CD8-positive, alpha-beta memory T cell (primary cell): Measurements from ENCODE around the gene CHCHD2. TPM values are rescaled to one million over a fixed set of nuclear protein-coding genes. Genes with fewer than 3 reads are reported as not detected.
A peak's percentile ranks its signal among the peaks of the same experiment; 100 is the strongest.
"Not testable (repeated sequence)": the region's sequence is repeated elsewhere in the genome, so short reads cannot be mapped to it uniquely, and the experiment has no call there.

ENCODE experiments used
- CTCF ChIA-PET: fragments of 350-600 bp; sonication (Branson Sonifier 250); formaldehyde crosslinking; loops from one replicate; lab custom pipeline; 2021; ENCODE audit warnings: antibody characterized with exemption; lab: Charles Lee
- POLR2A ChIA-PET: fragments of 350-600 bp; sonication (Branson Sonifier 250); formaldehyde crosslinking; loops from one replicate; lab custom pipeline; 2021; ENCODE audit warnings: antibody characterized with exemption; lab: Charles Lee
- DNase-seq, 5 donors: peaks; one replicate each; pipeline versions ENCODE4 v3.0.0 to v3.0.0-alpha.2; 2020 to 2022; ENCODE audit warnings: mixed read lengths in 1 of 5
- H3K27ac ChIP-seq: one replicate; pipeline ENCODE4 v1.7.0; 2013; ENCODE audit warnings: low read depth, mild to moderate bottlenecking, low read length, moderate library complexity
- H3K27me3 ChIP-seq: 2 replicates; pipeline ENCODE4 v1.7.0; 2013; ENCODE audit warnings: low read length, mild to moderate bottlenecking; ENCODE audit not compliant: insufficient read depth, poor library complexity, severe bottlenecking
- H3K36me3 ChIP-seq: 2 replicates; pipeline ENCODE4 v1.7.0; 2013; ENCODE audit warnings: mild to moderate bottlenecking, low read length, moderate library complexity; ENCODE audit not compliant: insufficient read depth
- H3K4me1 ChIP-seq: 2 replicates; pipeline ENCODE4 v1.7.0; 2013; ENCODE audit warnings: mild to moderate bottlenecking, low read length, moderate library complexity; ENCODE audit not compliant: insufficient read depth
- H3K4me3 ChIP-seq: 2 replicates; pipeline ENCODE4 v1.7.0; 2013; ENCODE audit warnings: mild to moderate bottlenecking, low read length
- H3K9me3 ChIP-seq: 2 replicates; pipeline ENCODE4 v1.7.0; 2013; ENCODE audit warnings: mild to moderate bottlenecking, low read length
- H3K27ac Mint-ChIP-seq, 8 donors: one replicate each; pipeline ENCODE4 v1.8.0; 2020 to 2021; ENCODE audit warnings: mixed read lengths in 8 of 8, mild to moderate bottlenecking in 6 of 8, inconsistent platforms in 3 of 8, moderate library complexity in 3 of 8
- H3K27me3 Mint-ChIP-seq, 2 donors: one replicate each; pipeline ENCODE4 v1.8.0; 2020 to 2021; ENCODE audit warnings: mixed read lengths in 2 of 2, mild to moderate bottlenecking in 1 of 2, moderate library complexity in 1 of 2
- H3K36me3 Mint-ChIP-seq, 3 donors: one replicate each; pipeline ENCODE4 v1.8.0; 2020 to 2021; ENCODE audit warnings: mixed read lengths in 3 of 3, inconsistent platforms in 1 of 3, mild to moderate bottlenecking in 1 of 3
- H3K4me1 Mint-ChIP-seq, 3 donors: one replicate each; pipeline ENCODE4 v1.8.0; 2020 to 2021; ENCODE audit warnings: mixed read lengths in 3 of 3, inconsistent platforms in 1 of 3, mild to moderate bottlenecking in 1 of 3
- H3K4me3 Mint-ChIP-seq, 7 donors: one replicate each; pipeline ENCODE4 v1.8.0; 2020 to 2021; ENCODE audit warnings: mixed read lengths in 7 of 7, mild to moderate bottlenecking in 6 of 7, moderate library complexity in 4 of 7, inconsistent platforms in 2 of 7
- H3K9me3 Mint-ChIP-seq, 5 donors: one replicate each; pipeline ENCODE4 v1.8.0; 2020 to 2022; ENCODE audit warnings: mixed read lengths in 5 of 5, mild to moderate bottlenecking in 3 of 5, moderate library complexity in 2 of 5, inconsistent platforms in 1 of 5
- polyA plus RNA-seq: library from polyadenylated mRNA; unstranded; fragments of 300-500 nt; fragmentation: Illumina TruSeq; gene quantifications from one replicate; pipeline ENCODE4 v1.2.3, GENCODE V29; 2021
- total RNA-seq, 2 experiments: library from RNA; stranded (reverse); gene quantifications; one replicate each; pipeline ENCODE4 v1.2.3, GENCODE V29; 2021

CHCHD2 gene
- total and polyA plus RNA-seq, 3 experiments from 2014 or later: 522 to 610 (median 599) TPM

DNA sequence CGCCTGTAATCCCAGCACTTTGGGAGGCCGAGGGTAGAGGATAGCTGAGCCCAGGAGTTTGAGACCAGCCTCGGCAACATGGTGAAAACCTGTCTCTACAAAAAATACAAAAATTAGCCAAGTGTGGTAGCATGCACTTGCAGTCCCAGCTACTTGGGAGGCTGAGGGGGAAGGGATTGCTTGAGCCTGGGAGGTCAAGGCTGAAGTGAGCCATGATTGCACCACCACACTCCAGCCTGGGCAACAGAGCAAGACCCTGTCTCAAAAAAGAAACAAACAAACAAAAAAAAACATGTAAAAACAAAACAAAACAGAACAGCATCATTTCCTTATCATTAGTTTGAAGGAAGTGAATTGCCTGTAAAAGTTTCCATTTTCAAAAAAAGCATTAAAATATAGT lies 6.0 kb upstream of the CHCHD2 start:
- H3K36me3 ChIP-seq, H3K36me3 Mint-ChIP-seq, H3K4me3 Mint-ChIP-seq, H3K4me3 ChIP-seq, H3K27me3 ChIP-seq, H3K9me3 ChIP-seq, H3K9me3 Mint-ChIP-seq, DNase-seq, H3K4me1 Mint-ChIP-seq, H3K27ac Mint-ChIP-seq, POLR2A ChIA-PET, CTCF ChIA-PET, H3K4me1 ChIP-seq, H3K27ac ChIP-seq: not testable (repeated sequence)
- peaks cover 8 to 13% of the 10 kb centered on the region in 2 donors for H3K27me3 Mint-ChIP-seq

DNA sequence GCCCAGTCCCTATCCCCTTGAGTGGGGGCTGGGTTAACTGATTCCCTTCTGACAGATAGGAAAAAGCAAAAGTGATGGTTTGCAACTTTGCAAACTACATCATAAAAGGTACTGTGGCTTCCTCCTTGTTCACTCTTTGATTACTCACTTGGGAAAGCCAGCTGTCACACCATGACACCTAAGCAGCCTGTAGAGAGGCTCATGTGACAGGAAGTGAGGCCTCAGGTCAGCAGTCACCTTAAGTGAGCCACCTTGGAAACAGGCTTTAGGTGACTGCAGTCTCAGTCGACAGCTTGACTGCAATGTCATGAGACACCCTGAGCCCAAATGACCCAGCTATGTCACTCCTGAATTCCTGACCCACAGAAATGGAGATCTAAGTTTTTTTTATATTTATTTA lies 4.3 kb upstream of the CHCHD2 start:
- Mint-ChIP-seq H3K4me3 (no peak overlapping the region), H3K4me1 (peaks cover 19 to 25% (median 24%) of the 10 kb centered on the region in 3 donors)

GRCh38 chr7:56107954-56108258 lies 1.6 kb upstream of the CHCHD2 start:
- peaks cover 22% of the 10 kb centered on the region for H3K4me1 ChIP-seq
- Mint-ChIP-seq H3K4me3 (peak overlapping the region in 5 of 7 donors; percentile 37 to 97 (median 59)), H3K4me1 (peaks cover 29 to 43% (median 39%) of the 10 kb centered on the region in 3 donors), H3K27me3 (peaks cover 0 to 2% of the 10 kb centered on the region in 2 donors), H3K36me3 (peaks cover 3 to 31% (median 5%) of the 10 kb centered on the region in 3 donors), H3K27ac (peak overlapping the region in 4 of 8 donors; percentile 4 to 99 (median 88)), H3K9me3 (no peaks in the 10 kb centered on the region)
- CTCF ChIA-PET: no interaction called here
- H3K9me3 ChIP-seq: no peaks in the 10 kb centered on the region
- peaks cover 13% of the 10 kb centered on the region for H3K36me3 ChIP-seq
- no peak for DNase-seq
- H3K4me3 ChIP-seq: peak overlapping the region; percentile 93
- H3K27me3 ChIP-seq: no peaks in the 10 kb centered on the region
- POLR2A ChIA-PET: no interaction called here
- H3K27ac ChIP-seq: peak overlapping the region; percentile 97

More for the DNA sequence above, 4.3 kb upstream of the CHCHD2 start:
- H3K36me3 ChIP-seq: no peaks in the 10 kb centered on the region
- H3K27me3 ChIP-seq: no peaks in the 10 kb centered on the region
- ChIA-PET CTCF (no interaction called here), POLR2A (no interaction called here)
- no peak overlapping the region for H3K27ac ChIP-seq
- no peaks in the 10 kb centered on the region for H3K9me3 Mint-ChIP-seq
- H3K9me3 ChIP-seq: no peaks in the 10 kb centered on the region
- peaks cover under 1 to 3% of the 10 kb centered on the region in 2 donors for H3K27me3 Mint-ChIP-seq
- peaks cover 2 to 12% (median 3%) of the 10 kb centered on the region in 3 donors for H3K36me3 Mint-ChIP-seq
- no peak overlapping the region for H3K27ac Mint-ChIP-seq
- no peak overlapping the region for H3K4me3 ChIP-seq
- H3K4me1 ChIP-seq: peaks cover 11% of the 10 kb centered on the region
- no peak for DNase-seq

DNA sequence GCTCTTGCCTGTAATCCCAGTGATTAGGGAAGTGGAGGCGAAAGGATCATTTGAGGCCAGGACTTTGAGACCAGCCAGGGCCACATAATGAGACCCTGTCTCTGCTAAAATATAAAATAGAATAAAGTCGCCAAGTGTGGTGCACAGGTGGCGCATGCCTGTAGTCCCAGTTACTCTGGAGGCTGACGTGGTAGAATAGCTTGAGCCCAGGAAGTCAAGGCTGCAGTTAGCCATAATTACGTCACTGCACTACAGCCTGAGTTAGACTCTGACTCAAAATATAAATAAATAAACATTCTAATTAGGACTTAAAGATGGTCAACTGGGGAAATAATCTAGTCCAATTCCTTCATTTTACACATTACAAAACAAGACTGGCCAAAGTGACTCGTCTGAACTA lies 768 bp downstream of the CHCHD2 start:
- Histone ChIP-seq H3K9me3 (no peaks in the 10 kb centered on the region), H3K27me3 (no peaks in the 10 kb centered on the region), H3K27ac (peak overlapping the region; percentile 97), H3K4me3 (peak overlapping the region; percentile 93), H3K36me3 (peaks cover 33% of the 10 kb centered on the region), H3K4me1 (peaks cover 22% of the 10 kb centered on the region)
- H3K27ac Mint-ChIP-seq: peak overlapping the region; percentile 93 to 100 (median 98)
- peaks cover 3 to 53% (median 12%) of the 10 kb centered on the region in 3 donors for H3K36me3 Mint-ChIP-seq
- DNase-seq: peak; percentile 6 to 57 (median 30)
- CTCF ChIA-PET: interaction anchor here (0.7 to 1.5 kb wide), 2 partner anchors 41 to 99 kb away, joined by 3 read pairs; no protein-coding TSS in a partner anchor
- H3K4me3 Mint-ChIP-seq: peak overlapping the region; percentile 92 to 99 (median 97)
- H3K27me3 Mint-ChIP-seq: peaks cover 0 to 2% of the 10 kb centered on the region in 2 donors
- POLR2A ChIA-PET: interaction anchor here (0.6 to 1.5 kb wide), 3 partner anchors 41 to 533 kb away, joined by 3 to 6 read pairs (median 5); partner anchors contain the start of genes MRPS17 and SUMF2
- no peaks in the 10 kb centered on the region for H3K9me3 Mint-ChIP-seq
- H3K4me1 Mint-ChIP-seq: peaks cover 29 to 43% (median 39%) of the 10 kb centered on the region in 3 donors

- CTCF ChIA-PET: interaction anchor here (0.8 kb wide), 1 partner anchor 140 kb away, joined by 3 read pairs; no protein-coding TSS in a partner anchor
- Histone ChIP-seq H3K36me3 (peaks cover 43% of the 10 kb centered on the region), H3K4me1 (peaks cover 22% of the 10 kb centered on the region)
- H3K9me3 Mint-ChIP-seq, H3K27me3 Mint-ChIP-seq, DNase-seq, H3K9me3 ChIP-seq, POLR2A ChIA-PET, H3K4me3 ChIP-seq, H3K27me3 ChIP-seq, H3K27ac ChIP-seq: not testable (repeated sequence)
- peak overlapping the region in 3 of 8 donors; percentile 15 to 86 (median 84) for H3K27ac Mint-ChIP-seq
- H3K36me3 Mint-ChIP-seq: peaks cover 3 to 65% (median 14%) of the 10 kb centered on the region in 3 donors
- peak overlapping the region in 2 of 7 donors; percentile 90 to 92 for H3K4me3 Mint-ChIP-seq
- peaks cover 29 to 43% (median 39%) of the 10 kb centered on the region in 3 donors for H3K4me1 Mint-ChIP-seq
Measured at GRCh38 chr7:56104138-56104537, 2.1 kb downstream of the CHCHD2 start.

DNA sequence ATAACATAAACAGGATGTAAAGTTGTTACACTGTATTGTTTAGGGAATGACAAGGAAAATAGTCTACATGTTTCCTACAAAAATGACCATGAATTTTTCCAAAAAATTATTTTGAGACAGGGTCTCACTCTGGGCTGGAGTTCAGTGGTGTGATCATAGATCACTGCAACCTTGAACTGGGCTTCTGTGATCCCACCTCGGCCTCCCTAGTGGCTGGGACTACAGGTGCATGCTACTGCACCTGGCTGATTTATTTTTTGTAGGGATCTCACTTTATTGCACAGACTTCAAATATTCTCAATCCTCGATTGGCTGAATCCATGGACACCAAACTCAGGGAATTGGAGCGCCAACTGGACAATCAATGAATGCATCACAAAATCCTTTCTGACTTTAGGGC lies 6.6 kb downstream of the CHCHD2 start:
- Histone ChIP-seq H3K27me3 (no peaks in the 10 kb centered on the region), H3K9me3 (no peaks in the 10 kb centered on the region), H3K4me3 (no peak overlapping the region), H3K27ac (no peak overlapping the region), H3K4me1 (peaks cover 1% of the 10 kb centered on the region), H3K36me3 (peaks cover 43% of the 10 kb centered on the region)
- Mint-ChIP-seq H3K9me3 (no peaks in the 10 kb centered on the region), H3K27ac (peak overlapping the region in 1 of 8 donors; percentile 25), H3K27me3 (no peaks in the 10 kb centered on the region), H3K4me1 (peaks cover 2 to 11% (median 6%) of the 10 kb centered on the region in 3 donors), H3K36me3 (peaks cover 0 to 56% (median 15%) of the 10 kb centered on the region in 3 donors), H3K4me3 (no peak overlapping the region)
- DNase-seq: no peak
- POLR2A ChIA-PET: no interaction called here
- CTCF ChIA-PET: no interaction called here

DNA sequence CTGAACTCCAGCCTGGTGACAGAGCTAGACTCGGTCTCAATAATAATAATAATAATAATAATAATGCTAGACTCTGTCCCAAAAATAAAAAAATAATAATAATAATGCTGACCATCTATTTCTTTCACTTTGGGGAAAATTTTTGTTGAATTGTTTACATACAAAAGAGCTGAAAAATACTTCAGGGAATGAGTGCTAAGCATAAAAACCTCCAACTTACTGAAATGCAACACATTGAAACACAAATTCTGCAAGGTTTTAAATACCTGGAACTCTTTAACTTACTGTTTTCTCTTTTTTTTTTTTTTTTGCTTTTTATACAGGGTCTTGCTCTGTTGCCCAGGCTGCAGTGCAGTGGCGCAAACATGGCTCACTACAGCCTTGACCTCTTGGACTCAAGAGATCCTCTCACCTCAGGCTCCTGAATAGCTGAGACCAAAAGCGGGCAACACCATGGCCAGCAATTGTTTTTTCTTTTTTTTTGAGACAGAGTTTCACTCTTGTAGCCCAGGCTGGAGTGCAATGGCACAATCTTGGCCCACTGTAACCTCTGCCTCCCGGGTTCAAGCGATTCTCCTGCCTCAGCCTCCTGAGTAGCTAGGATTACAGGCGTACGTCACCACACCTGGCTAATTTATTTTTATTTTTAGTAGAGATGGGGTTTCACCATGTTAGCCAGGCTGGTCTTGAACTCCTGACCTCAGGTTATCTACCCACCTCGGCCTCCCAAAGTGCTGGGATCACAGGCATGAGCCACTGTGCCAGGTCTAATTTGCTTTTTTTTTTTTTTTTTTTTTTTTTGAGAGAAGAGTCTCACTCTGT lies 7.9 kb downstream of the CHCHD2 start:
- H3K4me3 Mint-ChIP-seq, H3K4me1 Mint-ChIP-seq, H3K27ac Mint-ChIP-seq, H3K27me3 ChIP-seq, H3K9me3 ChIP-seq, POLR2A ChIA-PET, H3K27me3 Mint-ChIP-seq, H3K27ac ChIP-seq, DNase-seq, H3K9me3 Mint-ChIP-seq, H3K4me3 ChIP-seq, H3K4me1 ChIP-seq: not testable (repeated sequence)
- CTCF ChIA-PET: interaction anchor here (0.8 kb wide), 1 partner anchor 23 kb away, joined by 3 read pairs; no protein-coding TSS in a partner anchor
- H3K36me3 Mint-ChIP-seq: peaks cover 0 to 46% (median 12%) of the 10 kb centered on the region in 3 donors
- H3K36me3 ChIP-seq: peaks cover 35% of the 10 kb centered on the region

DNA sequence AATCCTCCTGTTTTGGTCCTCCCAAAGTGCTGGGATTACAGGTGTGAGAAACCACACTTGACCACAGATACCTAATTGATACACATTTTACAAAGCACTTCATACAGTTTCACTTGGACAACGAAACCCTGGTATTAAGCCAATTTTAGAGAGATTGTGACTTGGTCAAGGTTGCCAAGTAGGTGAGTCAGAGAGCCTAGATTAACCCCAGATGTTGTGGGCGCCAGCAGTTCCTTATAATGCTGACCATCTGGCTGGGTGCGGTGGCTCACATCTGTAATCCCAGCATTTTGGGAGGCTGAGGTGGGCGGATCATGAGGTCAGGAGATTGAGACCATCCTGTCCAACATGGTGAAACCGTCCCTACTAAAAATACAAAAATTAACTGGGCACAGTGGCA lies 8.6 kb downstream of the CHCHD2 start:
- H3K4me1 Mint-ChIP-seq: no peaks in the 10 kb centered on the region
- H3K27me3 ChIP-seq: no peaks in the 10 kb centered on the region
- ChIA-PET POLR2A (no interaction called here), CTCF (no interaction called here)
- H3K4me1 ChIP-seq: no peaks in the 10 kb centered on the region
- no peak overlapping the region for H3K27ac ChIP-seq
- H3K9me3 ChIP-seq: no peaks in the 10 kb centered on the region
- H3K4me3 Mint-ChIP-seq: no peak overlapping the region
- H3K4me3 ChIP-seq: no peak overlapping the region
- peaks cover 0 to 41% (median 10%) of the 10 kb centered on the region in 3 donors for H3K36me3 Mint-ChIP-seq
- H3K27ac Mint-ChIP-seq: peak overlapping the region in 1 of 8 donors; percentile 50
- no peak for DNase-seq
- H3K27me3 Mint-ChIP-seq: no peaks in the 10 kb centered on the region
- no peaks in the 10 kb centered on the region for H3K9me3 Mint-ChIP-seq
- peaks cover 28% of the 10 kb centered on the region for H3K36me3 ChIP-seq
